Measurements from ENCODE around the gene PEAK3. TPM values are rescaled to one million over a fixed set of nuclear protein-coding genes. Genes with fewer than 3 reads are reported as not detected.

Gene PEAK3
- total RNA-seq, 6 donors from 2014 or later, result 2.4 to 8.6 (median 4.6) TPM

DNA sequence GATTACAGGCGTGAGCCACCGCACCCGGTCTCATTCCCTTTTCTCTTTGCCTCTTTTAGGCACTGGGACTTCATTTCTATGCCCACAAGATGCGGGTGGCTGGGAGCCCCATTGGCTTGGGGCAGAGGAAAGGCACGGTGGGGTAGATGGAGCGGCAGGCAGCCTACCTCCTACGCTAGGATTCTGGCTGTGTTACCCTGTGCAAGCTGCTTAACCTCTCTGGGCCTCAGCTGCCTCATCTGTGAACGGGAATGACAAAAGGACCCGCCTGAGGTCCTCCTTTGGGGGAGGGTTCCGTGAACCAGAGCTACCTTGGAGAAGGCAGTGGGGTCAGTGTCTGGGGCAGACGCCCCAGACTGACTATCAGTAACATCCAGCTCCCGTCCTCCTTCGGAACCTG lies 35.3 kb upstream of the PEAK3 start:
- DNase-seq (no peak), ATAC-seq (ENCODE audit: low FRiP score in 2 of 2) (no peak)
- H3K36me3 ChIP-seq, result peaks cover 0 to 14% (median 12%) of the 10 kb centered on the region in 4 donors
- no peak overlapping the region for H3K4me3 ChIP-seq
- H3K9me3 ChIP-seq, result peaks cover 0 to 18% (median 6%) of the 10 kb centered on the region in 4 donors
- no peak overlapping the region for H3K27ac ChIP-seq
- H3K27me3 ChIP-seq, result peaks cover 0 to 9% (median 4%) of the 10 kb centered on the region in 4 donors
- 94% methylated on average over 11 to 13 of the region's 13 CpGs for WGBS, 2 donors
- H3K4me1 ChIP-seq, result peaks cover 0 to 8% (median 5%) of the 10 kb centered on the region in 4 donors
- TF ChIP-seq POLR2A (IDR thresholded peaks at IDR 0.05), result no peak
- TF ChIP-seq, protein P1, sequence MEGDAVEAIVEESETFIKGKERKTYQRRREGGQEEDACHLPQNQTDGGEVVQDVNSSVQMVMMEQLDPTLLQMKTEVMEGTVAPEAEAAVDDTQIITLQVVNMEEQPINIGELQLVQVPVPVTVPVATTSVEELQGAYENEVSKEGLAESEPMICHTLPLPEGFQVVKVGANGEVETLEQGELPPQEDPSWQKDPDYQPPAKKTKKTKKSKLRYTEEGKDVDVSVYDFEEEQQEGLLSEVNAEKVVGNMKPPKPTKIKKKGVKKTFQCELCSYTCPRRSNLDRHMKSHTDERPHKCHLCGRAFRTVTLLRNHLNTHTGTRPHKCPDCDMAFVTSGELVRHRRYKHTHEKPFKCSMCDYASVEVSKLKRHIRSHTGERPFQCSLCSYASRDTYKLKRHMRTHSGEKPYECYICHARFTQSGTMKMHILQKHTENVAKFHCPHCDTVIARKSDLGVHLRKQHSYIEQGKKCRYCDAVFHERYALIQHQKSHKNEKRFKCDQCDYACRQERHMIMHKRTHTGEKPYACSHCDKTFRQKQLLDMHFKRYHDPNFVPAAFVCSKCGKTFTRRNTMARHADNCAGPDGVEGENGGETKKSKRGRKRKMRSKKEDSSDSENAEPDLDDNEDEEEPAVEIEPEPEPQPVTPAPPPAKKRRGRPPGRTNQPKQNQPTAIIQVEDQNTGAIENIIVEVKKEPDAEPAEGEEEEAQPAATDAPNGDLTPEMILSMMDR (IDR thresholded peaks at IDR 0.05), result no peak
- TF ChIP-seq POLR2AphosphoS5 (IDR thresholded peaks at IDR 0.05), result no peak
- no peak for TF ChIP-seq EP300 (IDR thresholded peaks at IDR 0.05)

DNA sequence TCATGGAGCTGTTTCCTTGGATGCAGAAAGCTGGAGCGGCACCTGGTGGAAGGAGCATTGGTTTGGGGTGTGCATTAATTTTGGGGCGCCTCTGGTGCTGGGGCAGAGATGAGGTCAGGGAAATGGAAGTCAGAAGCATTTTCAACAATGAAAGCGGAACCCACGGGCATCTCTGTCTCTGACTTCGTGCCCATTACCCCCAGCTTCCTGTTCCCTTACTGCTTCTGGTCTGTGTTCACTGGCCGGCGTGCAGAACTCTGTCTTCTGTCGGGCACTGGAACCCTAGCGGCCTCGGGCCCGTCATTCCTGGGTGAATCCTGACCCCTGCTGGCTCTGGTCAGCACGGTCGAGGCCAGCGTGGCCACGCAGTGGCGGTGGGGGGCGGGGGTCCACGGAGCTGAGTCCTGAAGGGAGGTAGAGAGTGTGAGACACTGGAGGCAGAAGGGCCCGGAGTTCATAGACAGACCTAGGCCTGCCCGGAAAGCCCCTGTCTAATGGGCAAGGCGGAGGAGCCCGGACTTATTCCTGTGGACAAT lies 33.9 kb upstream of the PEAK3 start:
- ATAC-seq (ENCODE audit: low FRiP score in 2 of 2), result peak; percentile 77 to 95
- Histone ChIP-seq H3K36me3 (peaks cover 0 to under 1% (median under 1%) of the 10 kb centered on the region in 4 donors), H3K4me1 (peaks cover 0 to 8% (median 5%) of the 10 kb centered on the region in 4 donors), H3K27me3 (peaks cover 0 to 12% (median 4%) of the 10 kb centered on the region in 4 donors), H3K27ac (no peak overlapping the region), H3K9me3 (peaks cover 0 to 18% (median 6%) of the 10 kb centered on the region in 4 donors), H3K4me3 (no peak overlapping the region)
- WGBS, 2 donors, result 28 to 41% methylated on average over 9 to 21 of the region's 22 CpGs
- TF ChIP-seq, protein P1 (IDR thresholded peaks at IDR 0.05), result peak; percentile 66 to 85 (median 74)
- no peak for TF ChIP-seq EP300 (IDR thresholded peaks at IDR 0.05)
- TF ChIP-seq POLR2AphosphoS5 (IDR thresholded peaks at IDR 0.05), result no peak
- no peak for TF ChIP-seq POLR2A (IDR thresholded peaks at IDR 0.05)
- DNase-seq, result peak; percentile 82 to 89

DNA sequence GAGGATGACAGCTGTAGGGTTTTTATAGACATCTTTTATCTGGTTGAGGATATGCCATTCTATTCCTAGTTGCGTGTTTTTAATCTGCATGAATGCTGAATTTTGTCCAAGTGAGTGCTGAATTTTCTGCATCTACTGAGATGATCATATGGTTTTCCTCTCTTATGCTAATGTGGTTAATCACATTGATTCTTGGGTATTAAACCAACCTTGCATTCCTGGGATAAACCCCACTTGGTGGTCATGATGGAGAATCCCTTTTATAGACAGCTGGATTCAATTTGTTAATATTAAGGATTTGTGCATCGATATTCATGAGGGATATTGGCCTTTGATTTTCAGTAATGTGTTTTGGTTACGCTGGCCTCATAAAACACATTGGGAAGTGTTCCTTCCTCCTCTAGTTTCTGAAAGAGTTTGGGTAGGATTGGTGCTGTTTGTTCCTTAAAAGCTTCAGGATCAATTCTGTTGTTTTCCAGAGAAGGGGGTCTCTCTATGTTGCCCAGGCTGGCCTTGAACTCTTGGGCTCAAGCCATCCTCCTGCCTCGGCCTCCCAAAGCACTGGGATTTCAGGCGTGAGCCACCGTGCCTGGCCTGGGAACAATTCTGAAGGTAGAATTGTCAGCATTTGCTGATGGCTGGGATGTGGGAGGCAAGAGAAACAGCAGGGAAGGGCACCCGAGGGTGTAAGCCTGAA lies 33.3 kb upstream of the PEAK3 start:
- no peak overlapping the region for H3K4me3 ChIP-seq
- H3K9me3 ChIP-seq, result peaks cover 0 to 18% (median 6%) of the 10 kb centered on the region in 4 donors
- H3K36me3 ChIP-seq, result no peaks in the 10 kb centered on the region
- WGBS, 2 donors, result 84 to 86% methylated on average over 7 of the region's 7 CpGs
- H3K27ac ChIP-seq, result no peak overlapping the region
- H3K27me3 ChIP-seq, result peaks cover 0 to 12% (median 5%) of the 10 kb centered on the region in 4 donors
- peaks cover 0 to 8% (median 5%) of the 10 kb centered on the region in 4 donors for H3K4me1 ChIP-seq
- no peak for DNase-seq
- no peak for TF ChIP-seq POLR2A (IDR thresholded peaks at IDR 0.05)
- no peak for TF ChIP-seq EP300 (IDR thresholded peaks at IDR 0.05)
- no peak for TF ChIP-seq POLR2AphosphoS5 (IDR thresholded peaks at IDR 0.05)
- TF ChIP-seq, protein P1 (IDR thresholded peaks at IDR 0.05), result no peak
- ATAC-seq (ENCODE audit: low FRiP score in 2 of 2), result no peak

DNA sequence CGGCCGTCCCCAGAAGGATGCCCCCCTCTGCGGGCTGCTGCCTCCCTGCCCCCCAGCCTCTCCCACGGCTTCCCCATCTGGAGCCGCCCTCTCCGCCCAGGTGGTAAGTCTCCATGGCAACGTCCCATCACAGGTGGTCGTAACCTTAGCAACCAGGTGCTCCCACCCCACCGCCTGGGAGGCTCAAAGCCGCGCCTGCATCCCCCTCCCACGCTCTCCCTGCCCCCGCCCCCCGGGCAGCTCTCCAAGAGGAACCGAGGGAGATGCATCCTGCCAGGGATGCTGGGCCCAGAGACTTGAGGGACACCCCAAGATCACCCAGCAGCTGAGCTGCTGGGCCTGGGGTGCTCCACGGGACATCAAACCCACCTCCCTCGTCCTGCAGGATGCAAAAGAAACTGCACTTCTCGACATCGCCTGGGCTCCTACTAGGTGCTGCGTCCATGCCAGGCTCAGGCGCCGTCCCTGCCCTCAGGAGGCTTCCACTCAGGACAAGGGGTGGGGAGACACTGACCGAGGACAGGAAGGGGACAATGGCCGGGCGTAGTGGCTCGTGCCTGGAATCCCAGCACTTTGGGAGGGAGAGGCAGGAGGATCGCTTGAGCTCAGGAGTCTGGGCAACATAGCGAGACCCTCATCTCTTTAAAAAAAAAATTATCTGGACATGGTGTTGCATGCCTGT lies 31.0 kb upstream of the PEAK3 start:
- Histone ChIP-seq H3K27ac (no peak overlapping the region), H3K27me3 (peaks cover 0 to 24% (median 8%) of the 10 kb centered on the region in 4 donors), H3K4me3 (no peak overlapping the region), H3K36me3 (no peaks in the 10 kb centered on the region), H3K9me3 (peaks cover 0 to 18% (median 6%) of the 10 kb centered on the region in 4 donors), H3K4me1 (peaks cover 0 to 12% (median 9%) of the 10 kb centered on the region in 4 donors)
- WGBS, 2 donors, result 44 to 83% methylated on average over 2 to 26 of the region's 28 CpGs
- no peak for TF ChIP-seq POLR2A (IDR thresholded peaks at IDR 0.05)
- TF ChIP-seq, protein P1 (IDR thresholded peaks at IDR 0.05), result no peak
- TF ChIP-seq POLR2AphosphoS5 (IDR thresholded peaks at IDR 0.05), result no peak
- no peak for TF ChIP-seq EP300 (IDR thresholded peaks at IDR 0.05)
- DNase-seq, result peak in 1 of 2 donors; percentile 64
- no peak for ATAC-seq (ENCODE audit: low FRiP score in 2 of 2)

Measured in upper lobe of left lung (tissue), 6 donors.